ENCODE results near the gene GOLGA8J. TPM values are rescaled to one million over a fixed set of nuclear protein-coding genes. Genes with fewer than 3 reads are reported as not detected.

The GOLGA8J gene
- total RNA-seq, 1 experiment from 2014 or later: not detected

- no peaks in the 10 kb centered on the region for H3K36me3 Mint-ChIP-seq (ENCODE audit: insufficient read depth in 1 of 3, low read depth in 3 of 3)
- H3K27me3 Mint-ChIP-seq (ENCODE audit: low read depth): peaks cover 7% of the 10 kb centered on the region; the same call in 1 of the 2 replicates
- no peaks in the 10 kb centered on the region; a peak in 1 of 4 replicates for H3K4me1 Mint-ChIP-seq
- no peaks in the 10 kb centered on the region for H3K9me3 ChIP-seq (ENCODE audit: control insufficient read depth, low read depth, low read length)
- no peak overlapping the region for H2BK15ac ChIP-seq (ENCODE audit: low read depth, low read length)
- H2BK20ac ChIP-seq (ENCODE audit: low read depth, low read length, poor library complexity, severe bottlenecking): no peak overlapping the region
- no peak overlapping the region for H2BK12ac ChIP-seq (ENCODE audit: insufficient read length, low read depth, low read length)
- H3K27ac ChIP-seq (ENCODE audit: insufficient read length, low read depth, low read length): no peak overlapping the region
- H3T11ph ChIP-seq (ENCODE audit: low read length): no peak overlapping the region
- H4K8ac ChIP-seq (replicated peaks; ENCODE audit: insufficient read length, low read depth, low read length): no peak overlapping the region
- no peak overlapping the region for H3K9ac ChIP-seq (ENCODE audit: extremely low read depth, insufficient read length, low read length)
- H3K9me3 Mint-ChIP-seq: no peaks in the 10 kb centered on the region; a peak in 2 of 5 replicates
- no peak overlapping the region for H3K18ac ChIP-seq (ENCODE audit: insufficient read length, low read depth, low read length)
- no peaks in the 10 kb centered on the region for H3K79me2 ChIP-seq (ENCODE audit: insufficient read depth, low read length)
- no peak for TF ChIP-seq CTCF (conservative IDR thresholded peaks at IDR 0.05)
- H4K20me1 ChIP-seq (ENCODE audit: control insufficient read depth, insufficient read depth, insufficient read length): no peaks in the 10 kb centered on the region
- no peak overlapping the region for H3K23ac ChIP-seq (ENCODE audit: insufficient read length, low read depth, low read length)
- H3K23me2 ChIP-seq (ENCODE audit: insufficient read length, low read depth, low read length, poor library complexity, severe bottlenecking): no peaks in the 10 kb centered on the region
- no peak overlapping the region for H2AFZ ChIP-seq (ENCODE audit: low read length)
- no peaks in the 10 kb centered on the region for H3K27me3 ChIP-seq (ENCODE audit: insufficient read depth, low read length)
- no peak overlapping the region for H3K4me3 Mint-ChIP-seq
- H3K79me1 ChIP-seq (ENCODE audit: insufficient read depth, low read depth, low read length, poor library complexity, severe bottlenecking): no peaks in the 10 kb centered on the region
- no peak overlapping the region for H2BK5ac ChIP-seq (ENCODE audit: insufficient read length, low read length)
- no peak overlapping the region for H3K56ac ChIP-seq (ENCODE audit: insufficient read length, low read depth, low read length)
- WGBS (ENCODE audit: extremely low coverage, insufficient read length, low lambda C conversion rate): no CpG with 5 or more reads among the region's 4 CpGs
- no peaks in the 10 kb centered on the region; the same call in 1 of the 2 replicates for H3K4me1 ChIP-seq (ENCODE audit: insufficient read depth, low read length)
- H3K4ac ChIP-seq (ENCODE audit: low read depth, low read length): no peak overlapping the region
- no peak overlapping the region for H4K5ac ChIP-seq (ENCODE audit: insufficient read length, low read depth, low read length)
- H4K91ac ChIP-seq (ENCODE audit: insufficient read length, low read depth, low read length): no peak overlapping the region
- H2BK120ac ChIP-seq (ENCODE audit: low read depth, low read length, poor library complexity, severe bottlenecking): no peak overlapping the region
- no peak overlapping the region for H3K27ac Mint-ChIP-seq
- no peak overlapping the region for H2AK5ac ChIP-seq (ENCODE audit: insufficient read length, low read length)
- H3K4me2 ChIP-seq (ENCODE audit: insufficient read depth, insufficient read length, low read length): no peak overlapping the region
- H3K14ac ChIP-seq (ENCODE audit: insufficient read depth, low read length): no peak overlapping the region
- no peak for DNase-seq
Measured at GRCh38 chr15:30062881-30063280, 19.9 kb upstream of the GOLGA8J start.
